ENCODE measurements around the gene NDUFA6.

DNA sequence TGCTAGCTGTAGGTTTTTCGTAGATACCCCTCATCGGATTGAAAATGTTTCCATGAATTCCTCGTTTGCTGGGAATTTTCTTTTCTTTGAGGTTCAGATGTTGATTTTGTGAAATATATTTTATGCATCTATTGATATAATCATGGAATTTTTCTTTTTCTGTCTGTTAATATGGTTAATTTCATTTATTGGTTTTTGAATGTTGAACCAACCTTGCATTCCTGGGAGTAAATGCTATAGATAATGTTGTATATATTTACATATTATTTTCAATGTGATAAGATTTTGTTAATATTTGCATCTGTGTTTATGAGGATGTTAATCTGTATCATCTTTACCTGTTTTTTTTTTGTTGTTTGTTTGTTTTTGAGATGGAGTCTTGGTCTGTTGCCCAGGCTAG lies 10.6 kb upstream of the NDUFA6 start:
- TF ChIP-seq CTCF (IDR thresholded peaks at IDR 0.05; ENCODE audit: low read length): no peak
- no peak for TF ChIP-seq EZH2 (optimal IDR thresholded peaks at IDR 0.05; ENCODE audit: low read depth, low read length)
- TF ChIP-seq EZH2phosphoT487 (IDR thresholded peaks at IDR 0.05; ENCODE audit: low read length): no peak

Data from MM.1S (cell line).